ENCODE data around the gene RYR3. TPM values are rescaled to one million over a fixed set of nuclear protein-coding genes. Genes with fewer than 3 reads are reported as not detected.

The RYR3 gene
- total RNA-seq, 2 donors from 2014 or later = 9.7 to 9.9 TPM

GRCh38 chr15:33600212-33600611, 289.4 kb downstream of the RYR3 start:
- no peak for DNase-seq (ENCODE audit: low spot score)
- intact Hi-C loops (cut with DNase I) = loop anchor here in 1 of 2 donors (10.0 kb wide), 1 partner anchor 285 kb away; the partner anchor contains the start of gene RYR3

GRCh38 chr15:33601461-33601860, 290.7 kb downstream of the RYR3 start:
- DNase-seq (ENCODE audit: low spot score) = no peak
- intact Hi-C loops (cut with DNase I) = loop anchor here in 1 of 2 donors (10.0 kb wide), 1 partner anchor 287 kb away; the partner anchor contains the start of gene RYR3

- DNase-seq (ENCODE audit: low spot score) = no peak
- intact Hi-C loops (cut with DNase I) = loop anchor here in 1 of 2 donors (10.0 kb wide), 1 partner anchor 294 kb away; the partner anchor contains the start of gene RYR3
Measured at GRCh38 chr15:33608714-33609113, 297.9 kb downstream of the RYR3 start.

- intact Hi-C loops (cut with DNase I) = no loop called here
- no peak for DNase-seq (ENCODE audit: low spot score)
Measured at GRCh38 chr15:33612721-33613304, 302.0 kb downstream of the RYR3 start.

GRCh38 chr15:33616475-33616874, 305.7 kb downstream of the RYR3 start:
- no peak for DNase-seq (ENCODE audit: low spot score)
- intact Hi-C loops (cut with DNase I) = no loop called here

- DNase-seq (ENCODE audit: low spot score) = no peak
- intact Hi-C loops (cut with DNase I) = no loop called here
Measured at GRCh38 chr15:33618350-33618749, 307.6 kb downstream of the RYR3 start.

- DNase-seq (ENCODE audit: low spot score) = no peak
- intact Hi-C loops (cut with DNase I) = no loop called here
Measured at GRCh38 chr15:33621141-33621540, 310.4 kb downstream of the RYR3 start.

- no peak for DNase-seq (ENCODE audit: low spot score)
- intact Hi-C loops (cut with DNase I) = no loop called here
Measured at GRCh38 chr15:33623010-33623409, 312.2 kb downstream of the RYR3 start.

- DNase-seq (ENCODE audit: low spot score) = no peak
- intact Hi-C loops (cut with DNase I) = no loop called here
Measured at GRCh38 chr15:33624439-33624838, 313.7 kb downstream of the RYR3 start.

GRCh38 chr15:33629647-33630046, 318.9 kb downstream of the RYR3 start:
- intact Hi-C loops (cut with DNase I) = no loop called here
- DNase-seq (ENCODE audit: low spot score) = no peak

GRCh38 chr15:33636234-33636633, 325.5 kb downstream of the RYR3 start:
- DNase-seq (ENCODE audit: low spot score) = no peak
- intact Hi-C loops (cut with DNase I) = no loop called here

GRCh38 chr15:33636958-33637357, 326.2 kb downstream of the RYR3 start:
- no peak for DNase-seq (ENCODE audit: low spot score)
- intact Hi-C loops (cut with DNase I) = no loop called here

- DNase-seq (ENCODE audit: low spot score) = no peak
- intact Hi-C loops (cut with DNase I) = no loop called here
Measured at GRCh38 chr15:33638453-33638852, 327.7 kb downstream of the RYR3 start.

- intact Hi-C loops (cut with DNase I) = no loop called here
- no peak for DNase-seq (ENCODE audit: low spot score)
Measured at GRCh38 chr15:33639051-33639450, 328.3 kb downstream of the RYR3 start.

- intact Hi-C loops (cut with DNase I) = no loop called here
- DNase-seq (ENCODE audit: low spot score) = no peak
Measured at GRCh38 chr15:33639456-33639855, 328.7 kb downstream of the RYR3 start.

- intact Hi-C loops (cut with DNase I) = no loop called here
- no peak for DNase-seq (ENCODE audit: low spot score)
Measured at GRCh38 chr15:33639978-33640377, 329.2 kb downstream of the RYR3 start.

GRCh38 chr15:33641069-33641468, 330.3 kb downstream of the RYR3 start:
- no peak for DNase-seq (ENCODE audit: low spot score)
- intact Hi-C loops (cut with DNase I) = no loop called here

GRCh38 chr15:33644304-33644703, 333.5 kb downstream of the RYR3 start:
- DNase-seq (ENCODE audit: low spot score) = no peak
- intact Hi-C loops (cut with DNase I) = no loop called here

GRCh38 chr15:33646744-33647143, 336.0 kb downstream of the RYR3 start:
- intact Hi-C loops (cut with DNase I) = no loop called here
- DNase-seq (ENCODE audit: low spot score) = no peak

GRCh38 chr15:33649217-33649933, 338.6 kb downstream of the RYR3 start:
- intact Hi-C loops (cut with DNase I) = no loop called here
- no peak for DNase-seq (ENCODE audit: low spot score)

- no peak for DNase-seq (ENCODE audit: low spot score)
Measured at GRCh38 chr15:33654860-33655259, 344.1 kb downstream of the RYR3 start.

More at GRCh38 chr15:33654860-33655259, 344.1 kb downstream of the RYR3 start:
- intact Hi-C loops (cut with DNase I) = no loop called here

Measured in posterior vena cava (tissue), 2 donors.